AG04449 (cell line): Measurements from ENCODE around the gene DNM3.

Source experiments
- CTCF ChIA-PET: fragments of 350-600 bp; formaldehyde crosslinking; extraction: SDS; loops from one replicate; lab custom pipeline; 2021; ENCODE audit warnings: antibody characterized with exemption; lab: Yijun Ruan, JAX
- POLR2A ChIA-PET: fragments of 400-600, 350-600 bp; formaldehyde crosslinking; extraction: SDS; loops from one replicate; lab custom pipeline; 2020; ENCODE audit warnings: antibody characterized with exemption, inconsistent platforms; lab: Yijun Ruan, JAX
- DNase-seq: peaks from one replicate; pipeline ENCODE4 v3.0.0-alpha.2; 2010; ENCODE audit warnings: low read depth, low spot score
- H3K4me3 ChIP-seq: 2 replicates; pipeline ENCODE4 v1.5.1; 2011; ENCODE audit warnings: low read depth, mild to moderate bottlenecking, control low read depth, low read length
- TF ChIP-seq, protein P1 (sequence below): IDR thresholded peaks from one replicate; pipeline ENCODE4 v1.5.1; 2011; ENCODE audit warnings: mild to moderate bottlenecking, moderate library complexity, low read length, control low read depth, inconsistent platforms; ENCODE audit not compliant: insufficient read depth; ENCODE audit errors: missing control alignments

The DNM3 gene

DNA sequence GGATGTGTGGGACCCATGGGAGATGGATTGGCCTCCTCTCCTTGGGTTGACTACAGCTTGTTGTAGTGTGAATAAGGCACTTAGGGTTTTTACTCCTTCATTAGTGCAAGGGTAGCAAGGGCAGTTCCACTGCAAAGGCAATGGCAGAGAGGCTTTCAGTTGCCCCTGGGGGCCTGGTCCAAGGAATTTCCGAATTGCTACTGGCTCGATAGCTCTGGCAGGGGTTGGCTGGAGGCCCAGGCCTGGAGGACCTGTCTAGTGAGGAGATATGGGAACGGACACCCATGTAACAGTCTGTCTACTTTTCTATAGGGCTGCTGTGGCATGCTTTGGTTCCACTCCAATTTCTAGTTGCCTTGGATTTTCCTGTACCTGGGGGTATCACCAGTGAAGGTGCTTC lies 360.3 kb downstream of the DNM3 start:
- H3K4me3 ChIP-seq = no peak overlapping the region
- TF ChIP-seq, protein P1, sequence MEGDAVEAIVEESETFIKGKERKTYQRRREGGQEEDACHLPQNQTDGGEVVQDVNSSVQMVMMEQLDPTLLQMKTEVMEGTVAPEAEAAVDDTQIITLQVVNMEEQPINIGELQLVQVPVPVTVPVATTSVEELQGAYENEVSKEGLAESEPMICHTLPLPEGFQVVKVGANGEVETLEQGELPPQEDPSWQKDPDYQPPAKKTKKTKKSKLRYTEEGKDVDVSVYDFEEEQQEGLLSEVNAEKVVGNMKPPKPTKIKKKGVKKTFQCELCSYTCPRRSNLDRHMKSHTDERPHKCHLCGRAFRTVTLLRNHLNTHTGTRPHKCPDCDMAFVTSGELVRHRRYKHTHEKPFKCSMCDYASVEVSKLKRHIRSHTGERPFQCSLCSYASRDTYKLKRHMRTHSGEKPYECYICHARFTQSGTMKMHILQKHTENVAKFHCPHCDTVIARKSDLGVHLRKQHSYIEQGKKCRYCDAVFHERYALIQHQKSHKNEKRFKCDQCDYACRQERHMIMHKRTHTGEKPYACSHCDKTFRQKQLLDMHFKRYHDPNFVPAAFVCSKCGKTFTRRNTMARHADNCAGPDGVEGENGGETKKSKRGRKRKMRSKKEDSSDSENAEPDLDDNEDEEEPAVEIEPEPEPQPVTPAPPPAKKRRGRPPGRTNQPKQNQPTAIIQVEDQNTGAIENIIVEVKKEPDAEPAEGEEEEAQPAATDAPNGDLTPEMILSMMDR = no peak
- no peak for DNase-seq
- ChIA-PET CTCF (no interaction called here), POLR2A (no interaction called here)

DNA sequence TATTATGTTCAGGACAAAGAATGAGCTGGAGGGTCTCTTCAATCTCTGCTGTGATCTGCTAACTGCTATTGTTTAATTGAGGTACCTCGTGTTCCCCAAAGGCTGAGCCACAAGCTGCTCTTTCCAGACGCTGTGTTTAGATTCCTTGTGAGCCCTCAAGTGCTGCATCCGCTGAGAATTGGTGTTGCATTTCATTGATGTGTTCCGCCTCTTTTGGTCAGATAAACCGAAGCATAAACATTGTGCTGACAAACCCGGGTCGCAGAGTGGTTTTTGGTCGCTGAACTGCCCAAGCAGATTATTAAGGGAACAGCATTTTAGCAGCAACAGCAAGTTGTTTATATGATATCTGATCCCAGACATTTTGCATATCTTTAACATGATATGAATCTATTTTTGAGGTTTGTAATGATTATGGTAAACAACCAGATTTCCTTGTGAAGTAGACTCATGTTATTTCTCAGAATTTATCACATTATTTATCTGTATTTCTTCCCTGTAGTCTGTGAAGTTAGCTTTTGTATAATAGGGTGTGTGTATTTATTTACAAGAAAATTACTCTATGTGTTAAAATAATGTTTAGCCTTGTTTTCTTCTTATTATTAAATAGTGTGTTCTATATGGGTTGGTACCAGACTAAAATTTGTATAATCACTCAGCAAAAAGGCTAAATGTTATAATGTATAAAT lies 362.0 kb downstream of the DNM3 start:
- CTCF ChIA-PET = interaction anchor here (1.4 kb wide), 1 partner anchor 27 kb away, joined by 3 read pairs; no protein-coding TSS in a partner anchor
- POLR2A ChIA-PET = no interaction called here
- DNase-seq = no peak
- TF ChIP-seq, protein P1 = no peak
- no peak overlapping the region for H3K4me3 ChIP-seq

DNA sequence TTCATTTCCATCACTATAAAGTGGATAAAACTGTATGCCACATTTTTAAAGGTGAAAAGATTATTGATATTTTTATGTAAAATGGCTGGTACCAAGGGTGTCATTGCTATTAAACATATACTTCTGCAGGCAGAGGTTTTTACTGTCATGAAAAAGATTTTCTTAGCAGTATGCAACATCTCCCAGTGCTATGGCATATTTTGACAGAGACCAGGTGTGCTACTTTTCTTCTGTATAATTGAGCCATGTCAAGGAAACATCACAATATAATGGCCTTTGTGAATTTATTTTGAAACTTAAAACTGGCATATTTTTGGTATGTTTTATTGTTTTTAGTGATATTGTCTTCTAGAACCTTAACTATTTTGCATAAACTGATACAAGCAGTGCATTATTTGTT lies 362.6 kb downstream of the DNM3 start:
- no peak for DNase-seq
- CTCF ChIA-PET = interaction anchor here (1.4 kb wide), 1 partner anchor 26 kb away, joined by 3 read pairs; no protein-coding TSS in a partner anchor
- TF ChIP-seq, protein P1 = no peak
- H3K4me3 ChIP-seq = no peak overlapping the region
- POLR2A ChIA-PET = no interaction called here

DNA sequence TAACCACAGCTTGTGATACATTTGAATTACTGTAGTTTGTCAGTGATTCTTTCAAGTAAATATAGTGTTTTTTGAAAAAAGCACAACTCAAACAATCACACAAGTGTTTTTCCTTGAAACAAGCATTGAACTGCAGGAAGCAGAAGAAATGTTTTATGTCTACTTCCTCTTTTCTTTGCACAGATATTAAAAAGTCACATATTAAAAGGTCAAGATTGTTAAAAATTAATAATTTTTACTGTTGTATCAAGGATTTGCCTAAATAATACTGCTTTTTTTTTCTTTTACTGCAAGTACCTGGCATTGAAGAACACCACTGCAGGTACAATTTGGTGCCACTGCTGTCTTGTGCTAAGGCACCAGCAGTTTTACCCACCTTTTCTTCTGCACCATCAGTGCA lies 365.0 kb downstream of the DNM3 start:
- no peak for DNase-seq
- ChIA-PET POLR2A (no interaction called here), CTCF (interaction anchor here (0.7 kb wide), 1 partner anchor 12 kb away, joined by 3 read pairs; no protein-coding TSS in a partner anchor)
- H3K4me3 ChIP-seq = no peak overlapping the region
- TF ChIP-seq, protein P1 = no peak

DNA sequence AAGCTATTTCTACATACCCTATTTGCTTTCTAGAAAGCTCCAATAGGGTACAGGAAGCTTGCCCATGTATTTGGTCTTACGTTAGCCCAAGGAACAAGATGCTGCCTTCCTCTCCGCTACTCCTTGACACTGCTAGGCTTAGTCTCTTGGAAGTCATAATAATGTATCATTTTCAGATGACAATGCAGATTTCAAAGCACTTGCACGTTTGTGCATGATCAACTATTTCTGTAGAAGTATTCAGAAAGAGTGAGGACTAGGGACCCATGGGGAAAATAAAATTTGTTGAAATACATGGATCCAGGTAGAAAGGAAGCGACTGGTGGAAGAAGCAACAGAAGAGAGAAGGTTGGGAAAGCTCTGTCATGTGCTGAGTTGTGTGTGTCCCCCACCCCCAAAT lies 367.3 kb downstream of the DNM3 start:
- no peak overlapping the region for H3K4me3 ChIP-seq
- no peak for DNase-seq
- ChIA-PET CTCF (no interaction called here), POLR2A (no interaction called here)
- TF ChIP-seq, protein P1 = no peak

DNA sequence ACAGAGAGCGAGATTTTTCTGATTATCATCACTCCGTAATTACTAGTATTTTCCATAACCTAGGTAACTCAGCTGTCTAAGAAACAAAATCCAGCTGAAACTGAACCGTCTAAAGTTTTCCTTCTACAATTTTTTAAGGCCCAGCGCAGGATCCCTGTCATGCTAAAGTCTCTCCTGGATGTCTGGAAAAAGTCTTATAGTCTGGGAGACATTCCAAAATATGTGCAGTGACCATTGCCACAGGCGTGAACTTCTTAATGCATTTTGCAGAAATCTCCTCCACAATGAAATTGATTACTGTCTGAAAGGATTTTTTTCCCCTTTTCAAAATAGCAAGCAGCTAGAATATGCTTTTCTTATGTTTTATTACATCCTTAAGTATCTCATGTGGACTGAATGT lies 369.9 kb downstream of the DNM3 start:
- H3K4me3 ChIP-seq = no peak overlapping the region
- TF ChIP-seq, protein P1 = no peak
- no peak for DNase-seq
- ChIA-PET CTCF (interaction anchor here (1.4 kb wide), 1 partner anchor 28 kb away, joined by 3 read pairs; no protein-coding TSS in a partner anchor), POLR2A (no interaction called here)
